GM12875 (cell line): ENCODE results near the gene HCFC1.
"Not testable (repeated sequence)": the region's sequence is repeated elsewhere in the genome, so short reads cannot be mapped to it uniquely, and the experiment has no call there.

ENCODE experiments used
- H3K4me3 ChIP-seq: one replicate; pipeline ENCODE4 v1.5.1; 2011; ENCODE audit warnings: low read depth, low read length, control low read depth
- TF ChIP-seq, protein P1 (sequence below): IDR thresholded peaks from 2 replicates; pipeline ENCODE4 v1.5.1; 2011; ENCODE audit warnings: low read depth, mild to moderate bottlenecking, control low read depth, inconsistent platforms, low read length, moderate library complexity, borderline replicate concordance; ENCODE audit not compliant: insufficient read depth

Gene HCFC1

DNA sequence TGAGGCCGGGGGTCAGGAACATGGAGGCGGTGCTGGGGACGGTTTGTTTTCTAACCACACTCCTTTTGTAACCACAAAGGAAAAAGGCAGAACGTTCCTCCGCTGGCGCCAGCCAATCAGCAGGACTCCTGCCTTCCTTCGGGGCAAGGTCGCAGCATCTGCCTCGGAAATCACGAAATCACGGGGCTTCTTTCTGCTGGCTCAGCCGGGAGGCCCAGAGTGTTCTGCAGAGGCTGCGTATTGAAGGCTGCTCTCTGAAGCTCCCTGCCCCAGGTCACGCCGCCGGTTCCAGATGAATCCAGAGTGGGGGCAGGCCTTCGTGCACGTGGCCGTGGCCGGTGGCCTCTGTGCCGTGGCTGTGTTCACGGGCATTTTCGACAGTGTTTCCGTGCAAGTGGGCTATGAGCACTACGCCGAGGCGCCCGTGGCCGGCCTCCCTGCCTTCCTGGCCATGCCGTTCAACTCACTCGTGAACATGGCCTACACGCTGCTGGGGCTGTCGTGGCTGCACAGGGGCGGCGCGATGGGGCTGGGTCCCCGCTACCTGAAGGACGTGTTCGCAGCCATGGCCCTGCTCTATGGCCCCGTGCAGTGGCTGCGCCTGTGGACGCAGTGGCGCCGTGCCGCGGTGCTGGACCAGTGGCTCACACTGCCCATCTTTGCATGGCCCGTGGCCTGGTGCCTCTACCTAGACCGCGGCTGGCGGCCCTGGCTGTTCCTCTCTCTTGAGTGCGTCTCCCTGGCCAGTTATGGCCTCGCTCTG, 10.3 kb upstream of the HCFC1 start:
- H3K4me3 ChIP-seq: no peak overlapping the region
- TF ChIP-seq, protein P1, sequence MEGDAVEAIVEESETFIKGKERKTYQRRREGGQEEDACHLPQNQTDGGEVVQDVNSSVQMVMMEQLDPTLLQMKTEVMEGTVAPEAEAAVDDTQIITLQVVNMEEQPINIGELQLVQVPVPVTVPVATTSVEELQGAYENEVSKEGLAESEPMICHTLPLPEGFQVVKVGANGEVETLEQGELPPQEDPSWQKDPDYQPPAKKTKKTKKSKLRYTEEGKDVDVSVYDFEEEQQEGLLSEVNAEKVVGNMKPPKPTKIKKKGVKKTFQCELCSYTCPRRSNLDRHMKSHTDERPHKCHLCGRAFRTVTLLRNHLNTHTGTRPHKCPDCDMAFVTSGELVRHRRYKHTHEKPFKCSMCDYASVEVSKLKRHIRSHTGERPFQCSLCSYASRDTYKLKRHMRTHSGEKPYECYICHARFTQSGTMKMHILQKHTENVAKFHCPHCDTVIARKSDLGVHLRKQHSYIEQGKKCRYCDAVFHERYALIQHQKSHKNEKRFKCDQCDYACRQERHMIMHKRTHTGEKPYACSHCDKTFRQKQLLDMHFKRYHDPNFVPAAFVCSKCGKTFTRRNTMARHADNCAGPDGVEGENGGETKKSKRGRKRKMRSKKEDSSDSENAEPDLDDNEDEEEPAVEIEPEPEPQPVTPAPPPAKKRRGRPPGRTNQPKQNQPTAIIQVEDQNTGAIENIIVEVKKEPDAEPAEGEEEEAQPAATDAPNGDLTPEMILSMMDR: no peak

DNA sequence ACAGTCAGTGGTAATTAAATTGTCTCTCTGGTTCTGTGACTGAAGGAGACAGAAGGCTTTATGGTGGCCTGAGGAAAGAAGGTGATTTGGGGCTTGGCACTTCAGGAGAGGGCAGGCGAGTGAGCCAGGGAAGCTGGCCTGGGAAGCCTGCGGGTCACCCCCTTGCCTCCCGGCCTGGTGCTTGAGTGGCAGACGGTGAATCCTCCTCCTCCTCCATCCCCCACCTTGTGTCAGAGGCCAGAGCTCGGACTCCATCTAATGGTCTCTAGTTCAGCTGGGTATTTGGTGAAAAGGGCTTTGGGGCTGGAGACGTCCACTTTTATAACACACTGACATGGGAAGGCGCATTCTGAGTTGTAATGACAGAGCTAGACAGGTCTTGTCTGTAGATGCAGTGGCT, 9.6 kb upstream of the HCFC1 start:
- TF ChIP-seq, protein P1: no peak
- no peak overlapping the region for H3K4me3 ChIP-seq

DNA sequence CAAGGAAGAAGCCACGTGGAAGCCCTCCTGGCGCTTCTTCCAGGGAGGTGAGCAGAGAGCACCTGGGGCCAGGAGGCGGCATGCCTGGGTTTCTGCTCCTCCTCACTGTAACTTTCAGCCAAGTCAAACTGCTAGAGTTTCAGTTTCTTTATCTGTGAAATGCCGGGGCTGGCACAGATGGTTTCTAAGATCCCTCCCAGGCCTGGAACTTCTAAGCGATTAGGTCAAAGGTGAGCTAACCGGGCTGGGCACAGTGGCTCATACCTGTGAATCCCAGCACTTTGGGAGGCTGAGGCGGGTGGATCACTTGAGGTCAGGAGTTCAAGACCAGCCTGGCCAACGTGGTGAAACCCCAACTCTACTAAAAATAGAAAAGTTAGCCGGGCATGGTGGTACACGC, 8.8 kb upstream of the HCFC1 start:
- H3K4me3 ChIP-seq: not testable (repeated sequence)

DNA sequence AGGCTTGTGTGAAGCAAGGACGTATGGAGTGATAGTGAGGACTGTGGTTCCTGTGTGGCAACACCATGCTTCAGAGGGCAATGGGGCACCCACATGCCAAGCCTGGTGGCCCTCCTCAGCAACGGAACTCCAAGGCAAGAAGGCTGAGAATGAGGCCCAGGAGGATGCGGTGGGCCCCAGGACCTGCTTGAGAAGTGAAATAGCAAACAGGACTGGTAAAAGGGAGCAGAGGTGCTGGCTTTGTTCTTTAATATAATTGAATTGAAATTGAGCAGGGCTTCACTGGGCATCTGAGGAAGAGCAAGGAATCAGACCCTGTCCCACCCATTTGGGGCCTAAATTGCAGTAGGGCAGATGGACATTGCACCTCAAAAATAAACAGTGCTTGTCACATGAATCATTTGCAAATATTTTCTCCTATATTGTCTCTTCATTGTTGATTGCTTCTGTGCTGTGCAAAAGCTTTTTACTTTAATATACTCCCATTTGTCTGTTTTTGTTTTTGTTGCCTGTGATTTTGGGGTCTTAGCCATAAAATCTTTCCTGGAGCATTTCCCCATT, 3.2 kb upstream of the HCFC1 start:
- TF ChIP-seq, protein P1: no peak
- no peak overlapping the region for H3K4me3 ChIP-seq

DNA sequence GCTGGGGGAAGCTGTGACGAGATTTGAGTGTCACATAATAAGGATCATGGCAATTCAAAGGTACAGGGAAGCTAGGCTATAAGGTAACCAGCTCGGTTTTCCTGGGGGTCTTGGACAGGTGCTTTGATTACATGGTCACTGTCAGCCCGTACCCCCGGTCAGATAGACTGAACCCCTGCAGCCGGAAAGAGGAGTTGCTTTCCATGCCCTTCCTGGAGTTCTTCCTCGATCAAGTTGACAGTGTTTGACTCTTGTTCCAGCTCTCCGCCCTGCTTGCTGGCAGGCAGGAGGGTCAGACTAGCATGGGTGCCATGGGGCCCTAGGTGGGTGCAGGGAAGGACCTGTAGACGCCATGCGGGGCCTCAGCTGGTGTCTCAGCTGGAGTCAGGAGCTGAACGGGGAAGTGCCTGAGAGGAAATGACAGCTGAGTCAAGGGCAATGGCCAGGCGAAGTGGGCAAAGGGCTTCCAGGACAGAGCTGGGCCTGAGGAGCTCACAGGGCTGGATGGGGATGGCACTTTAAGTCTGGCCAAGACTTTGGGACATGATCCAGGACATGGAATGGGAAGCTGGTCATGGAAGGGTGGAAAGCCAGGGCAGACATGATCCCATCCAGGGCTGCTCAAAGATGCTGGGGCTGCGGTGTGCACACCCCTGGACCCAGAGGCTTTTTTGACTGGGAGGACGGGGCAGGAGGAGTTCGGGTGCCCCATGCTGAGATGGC, 2.5 kb upstream of the HCFC1 start:
- TF ChIP-seq, protein P1: no peak
- no peak overlapping the region for H3K4me3 ChIP-seq

DNA sequence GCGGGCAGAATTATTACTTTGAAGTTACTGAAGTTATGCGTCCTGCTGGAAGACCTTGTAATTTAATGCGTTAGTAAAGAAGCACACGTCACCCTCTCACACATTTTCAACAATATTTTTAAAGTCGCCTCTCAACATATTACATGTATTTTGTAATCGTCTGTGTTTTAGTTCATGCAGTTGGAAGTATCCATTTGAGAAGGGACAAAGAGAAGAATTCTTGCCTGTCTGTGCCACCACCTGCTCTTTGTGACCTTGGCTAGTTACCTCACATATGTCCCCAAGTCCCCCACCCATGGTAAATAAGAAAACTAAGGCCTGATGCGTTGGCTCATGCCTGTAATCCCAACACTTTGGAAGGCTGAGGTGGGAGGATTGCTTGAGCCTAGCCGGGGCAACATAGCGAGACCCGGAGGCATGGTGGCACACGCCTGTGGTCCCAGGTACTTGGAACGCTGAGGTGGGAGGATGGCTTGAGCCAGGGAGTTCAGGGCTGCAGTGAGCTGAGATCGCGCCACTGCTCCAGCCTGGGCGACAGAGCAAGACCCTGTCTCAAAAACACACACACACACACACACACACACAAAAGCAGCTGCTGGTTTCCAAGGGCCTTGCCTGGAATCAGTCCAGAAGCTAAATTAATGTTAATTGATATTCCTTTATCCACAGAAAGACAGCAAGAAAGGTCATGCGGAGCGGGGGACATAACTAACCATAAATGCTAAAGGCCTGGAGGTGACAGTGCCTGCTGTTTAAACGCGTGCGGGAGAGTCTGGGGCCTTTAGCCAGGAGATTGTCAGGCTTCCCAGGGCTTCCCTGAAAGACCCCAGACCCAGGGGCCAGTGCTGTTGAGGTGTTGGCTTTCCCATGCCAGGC, 1.7 kb upstream of the HCFC1 start:
- H3K4me3 ChIP-seq: peak overlapping the region; percentile 100
- TF ChIP-seq, protein P1: no peak
